B cell (primary cell): ENCODE measurements around the gene SLC15A3.

Experiments used
- EZH2 ChIP-seq: IDR thresholded peaks from 2 replicates; pipeline ENCODE4 v1.6.1; 2012; ENCODE audit warnings: borderline replicate concordance, low read depth, mild to moderate bottlenecking, moderate library complexity, low read length; ENCODE audit not compliant: insufficient read depth, poor library complexity, severe bottlenecking
- TF ChIP-seq, protein P1 (sequence below): fragments of 200-600 bp; IDR thresholded peaks from one replicate; pipeline ENCODE4 v1.8.0; 2022; ENCODE audit warnings: antibody characterized with exemption, mild to moderate bottlenecking

DNA sequence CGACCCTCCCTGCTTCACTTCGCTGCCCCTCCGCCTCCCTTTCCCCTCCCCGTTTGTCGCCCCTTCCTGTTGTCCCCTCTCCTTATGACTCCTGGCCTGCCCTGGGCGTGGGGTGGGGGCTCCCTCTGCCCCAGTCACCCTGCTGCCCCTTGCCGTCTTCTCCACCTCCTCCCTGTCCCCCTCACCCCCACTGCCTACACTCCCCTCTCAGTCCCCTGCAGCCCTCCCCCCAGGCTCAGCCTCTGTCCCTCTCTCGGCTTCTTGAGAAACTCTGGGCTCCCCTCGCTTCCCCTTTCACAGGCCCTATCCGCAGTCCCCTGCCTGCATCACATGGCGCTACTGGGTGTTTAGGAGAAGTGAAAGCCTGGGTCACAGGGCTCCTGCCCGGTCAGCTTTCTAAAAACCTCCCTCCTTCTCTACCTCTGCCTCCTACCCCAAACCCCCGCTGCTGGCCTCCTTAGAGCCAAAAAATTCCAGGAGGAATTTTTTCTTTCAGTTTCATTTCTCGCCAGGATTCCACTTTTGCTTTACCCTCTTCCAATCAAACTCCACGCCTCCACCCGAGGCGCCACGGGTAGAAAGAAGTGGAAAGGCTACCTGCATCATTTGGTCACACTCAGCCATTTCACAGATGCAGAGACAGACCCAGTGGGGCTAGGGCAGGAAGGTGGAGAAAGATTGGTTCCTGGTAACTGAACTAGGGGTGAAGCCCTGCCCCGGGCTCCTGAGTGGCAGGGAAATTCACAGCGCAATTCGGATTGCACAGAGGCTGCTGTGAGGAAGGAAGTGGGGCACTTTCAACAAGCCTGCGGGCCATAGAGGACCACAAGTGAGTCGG lies at the start of gene SLC15A3:
- TF ChIP-seq, protein P1, sequence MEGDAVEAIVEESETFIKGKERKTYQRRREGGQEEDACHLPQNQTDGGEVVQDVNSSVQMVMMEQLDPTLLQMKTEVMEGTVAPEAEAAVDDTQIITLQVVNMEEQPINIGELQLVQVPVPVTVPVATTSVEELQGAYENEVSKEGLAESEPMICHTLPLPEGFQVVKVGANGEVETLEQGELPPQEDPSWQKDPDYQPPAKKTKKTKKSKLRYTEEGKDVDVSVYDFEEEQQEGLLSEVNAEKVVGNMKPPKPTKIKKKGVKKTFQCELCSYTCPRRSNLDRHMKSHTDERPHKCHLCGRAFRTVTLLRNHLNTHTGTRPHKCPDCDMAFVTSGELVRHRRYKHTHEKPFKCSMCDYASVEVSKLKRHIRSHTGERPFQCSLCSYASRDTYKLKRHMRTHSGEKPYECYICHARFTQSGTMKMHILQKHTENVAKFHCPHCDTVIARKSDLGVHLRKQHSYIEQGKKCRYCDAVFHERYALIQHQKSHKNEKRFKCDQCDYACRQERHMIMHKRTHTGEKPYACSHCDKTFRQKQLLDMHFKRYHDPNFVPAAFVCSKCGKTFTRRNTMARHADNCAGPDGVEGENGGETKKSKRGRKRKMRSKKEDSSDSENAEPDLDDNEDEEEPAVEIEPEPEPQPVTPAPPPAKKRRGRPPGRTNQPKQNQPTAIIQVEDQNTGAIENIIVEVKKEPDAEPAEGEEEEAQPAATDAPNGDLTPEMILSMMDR, result no peak
- TF ChIP-seq EZH2, result no peak
